Muscle of leg (tissue), 16 donors: Measurements from ENCODE around the gene TMEM202. TPM values are rescaled to one million over a fixed set of nuclear protein-coding genes. Genes with fewer than 3 reads are reported as not detected.
A peak's percentile ranks its signal among the peaks of the same experiment; 100 is the strongest.

Experiments used
- DNase-seq: peaks from one replicate; pipeline ENCODE4 v3.0.0; 2013
- H3K27ac ChIP-seq: one replicate; pipeline ENCODE4 v1.5.1; 2013; ENCODE audit warnings: mild to moderate bottlenecking, low read length, control low read depth
- H3K27me3 ChIP-seq: one replicate; pipeline ENCODE4 v1.6.1; 2013; ENCODE audit warnings: low read length; ENCODE audit not compliant: control insufficient read depth, insufficient read depth
- H3K36me3 ChIP-seq: one replicate; pipeline ENCODE4 v1.6.1; 2013; ENCODE audit warnings: low read length; ENCODE audit not compliant: control insufficient read depth, insufficient read depth
- H3K4me1 ChIP-seq: one replicate; pipeline ENCODE4 v1.6.1; 2013; ENCODE audit warnings: low read length; ENCODE audit not compliant: control insufficient read depth, insufficient read depth
- H3K4me3 ChIP-seq: one replicate; pipeline ENCODE4 v1.5.1; 2013; ENCODE audit warnings: low read length, control low read depth
- H3K9me3 ChIP-seq: replicated peaks from 2 replicates; pipeline ENCODE4 v1.6.1; 2013; ENCODE audit warnings: low read depth, low read length; ENCODE audit not compliant: control insufficient read depth
- WGBS: methylation state at CpG from one replicate; pipeline ENCODE4 v1.1.5; 2013; ENCODE audit warnings: missing lambda C conversion rate; ENCODE audit not compliant: insufficient coverage; 5-methylcytosine and 5-hydroxymethylcytosine counted together
- long read RNA-seq, 11 donors: transcript quantifications; one replicate each; lab custom pipeline, GENCODE V29; 2026
- polyA plus RNA-seq, 8 donors: library from polyadenylated mRNA; unstranded; fragments of 120-200 nt; gene quantifications; one replicate each; pipeline versions ENCODE4 v1.2.1 to v1.2.3, GENCODE V29; 2013; ENCODE audit warnings: inconsistent platforms in 1 of 8, low replicate concordance in 1 of 8; ENCODE audit not compliant: insufficient read length in 8 of 8, insufficient read depth in 1 of 8
- total RNA-seq: library from RNA; stranded (reverse); fragments of 120-200 nt; gene quantifications from one replicate; pipeline ENCODE4 v1.2.4, GENCODE V29; 2013

The TMEM202 gene, protein sequence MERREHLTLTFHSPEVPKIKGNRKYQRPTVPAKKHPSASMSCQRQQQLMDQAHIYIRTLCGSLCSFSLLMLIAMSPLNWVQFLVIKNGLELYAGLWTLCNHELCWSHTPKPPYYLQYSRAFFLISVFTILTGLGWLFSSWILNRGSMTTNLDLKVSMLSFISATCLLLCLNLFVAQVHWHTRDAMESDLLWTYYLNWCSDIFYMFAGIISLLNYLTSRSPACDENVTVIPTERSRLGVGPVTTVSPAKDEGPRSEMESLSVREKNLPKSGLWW
- total RNA-seq: not detected
- under 1 TPM in 1 of 8 donors, not detected in 7; 0.21 TPM for polyA plus RNA-seq
- long read RNA-seq, donor 1: 0 reads
- long read RNA-seq, donor 2: 0 reads
- long read RNA-seq, donor 3: 0 reads
- long read RNA-seq, donor 4: 0 reads
- long read RNA-seq, donor 5: 0 reads
- long read RNA-seq, donor 6: 0 reads
- long read RNA-seq, donor 7: 0 reads
- long read RNA-seq, donor 8: 0 reads
- long read RNA-seq, donor 9: 0 reads
- long read RNA-seq, donor 10: 0 reads
- long read RNA-seq, donor 11: 0 reads

DNA sequence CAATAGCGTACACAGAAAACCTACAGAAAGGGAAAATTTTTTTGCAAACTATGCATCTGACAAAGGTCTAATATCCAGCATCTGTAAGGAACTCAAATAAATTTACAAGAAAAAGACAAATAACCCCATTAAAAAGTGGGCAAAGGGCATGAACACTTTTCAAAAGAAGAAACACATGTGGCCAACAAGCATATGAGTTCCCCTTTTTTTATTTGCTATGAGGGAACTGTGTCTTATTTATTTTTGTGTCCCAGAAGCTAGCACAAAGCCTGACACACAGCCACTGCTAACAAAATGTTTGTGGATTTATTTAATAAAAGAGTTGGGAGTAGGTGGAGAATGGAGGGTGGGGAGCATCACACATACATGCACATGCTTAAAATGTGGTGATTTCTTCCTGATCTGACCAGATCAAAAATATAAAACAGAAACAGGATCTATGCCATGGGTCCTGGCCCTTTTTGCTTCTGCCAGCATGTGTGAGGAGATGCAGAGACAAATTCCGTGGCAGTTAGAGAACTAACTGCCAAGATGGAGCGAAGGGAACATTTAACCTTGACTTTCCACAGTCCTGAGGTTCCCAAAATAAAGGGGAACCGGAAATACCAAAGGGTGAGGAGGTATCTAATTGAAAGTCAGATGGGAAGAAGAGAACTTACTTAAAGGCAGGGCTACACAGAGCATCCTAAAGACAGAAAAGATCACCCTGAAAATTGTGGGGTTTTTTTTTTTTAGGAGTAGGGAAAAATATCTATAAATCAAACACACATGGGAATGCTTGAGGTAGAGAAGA lies at the start of gene TMEM202:
TMEM202 (plus strand) TSS at position 510 of the 793 bp plus-strand sequence; CDS start at position 532, 22 bp downstream.
- H3K9me3 ChIP-seq: no peaks in the 10 kb centered on the region
- no peaks in the 10 kb centered on the region for H3K4me1 ChIP-seq
- H3K27me3 ChIP-seq: peaks cover 2% of the 10 kb centered on the region
- H3K4me3 ChIP-seq: no peak within 1 kb of the TSS
- no CpG with 5 or more reads among the region's 4 CpGs for WGBS
- H3K27ac ChIP-seq: no peak within 1 kb of the TSS
- H3K36me3 ChIP-seq: no peaks in the 10 kb centered on the region
- no peak for DNase-seq

DNA sequence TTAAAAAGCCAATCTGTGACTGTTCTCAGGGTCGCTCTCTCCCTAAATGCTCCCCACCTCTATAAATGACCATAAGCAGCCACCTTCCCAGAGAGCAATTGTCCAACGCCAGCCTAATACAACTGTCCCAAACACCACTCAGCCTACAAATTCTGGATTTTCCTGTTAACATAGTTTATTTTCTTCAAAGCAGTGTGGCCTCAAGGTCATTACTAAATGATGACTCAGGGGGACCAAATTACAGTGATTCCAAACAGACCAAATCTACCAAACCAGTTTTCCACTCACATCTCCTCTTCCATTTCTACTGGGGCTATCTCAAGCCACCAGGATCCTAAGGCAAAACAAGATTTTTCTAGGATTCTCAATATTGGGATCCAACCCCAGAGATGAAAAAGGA lies 44.8 kb upstream of the TMEM202 start:
- WGBS: 100% methylated on average over 1 of the region's 2 CpGs

DNA sequence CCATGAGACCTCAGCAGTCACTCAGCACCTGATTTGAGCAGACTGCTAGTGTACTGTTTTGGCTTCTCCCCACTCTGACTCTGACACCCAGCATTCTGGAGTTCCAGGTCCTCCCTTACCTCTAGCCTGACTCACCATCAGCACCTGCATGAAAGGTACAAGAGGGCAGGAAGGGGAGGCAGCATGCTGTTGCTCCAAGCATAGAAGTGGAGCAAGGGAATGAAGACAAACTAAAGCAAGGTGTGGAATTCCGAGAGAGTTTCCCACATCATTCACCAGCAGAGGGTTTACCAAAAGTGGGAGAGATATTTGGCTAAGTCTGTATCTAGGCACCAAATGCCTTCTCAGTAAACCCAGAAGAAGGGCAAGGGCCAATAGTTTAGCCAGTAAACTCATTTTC lies 43.6 kb upstream of the TMEM202 start:
- no peak for DNase-seq
- Histone ChIP-seq H3K9me3 (no peaks in the 10 kb centered on the region), H3K36me3 (peaks cover 59% of the 10 kb centered on the region), H3K4me3 (no peak overlapping the region), H3K4me1 (no peaks in the 10 kb centered on the region), H3K27ac (no peak overlapping the region), H3K27me3 (no peaks in the 10 kb centered on the region)
- no CpG with 5 or more reads among the region's 1 CpG for WGBS

More for the DNA sequence above, 44.8 kb upstream of the TMEM202 start:
- H3K27me3 ChIP-seq: no peaks in the 10 kb centered on the region
- no peaks in the 10 kb centered on the region for H3K9me3 ChIP-seq
- H3K36me3 ChIP-seq: peaks cover 67% of the 10 kb centered on the region
- H3K27ac ChIP-seq: no peak overlapping the region
- no peaks in the 10 kb centered on the region for H3K4me1 ChIP-seq
- DNase-seq: no peak
- H3K4me3 ChIP-seq: no peak overlapping the region

DNA sequence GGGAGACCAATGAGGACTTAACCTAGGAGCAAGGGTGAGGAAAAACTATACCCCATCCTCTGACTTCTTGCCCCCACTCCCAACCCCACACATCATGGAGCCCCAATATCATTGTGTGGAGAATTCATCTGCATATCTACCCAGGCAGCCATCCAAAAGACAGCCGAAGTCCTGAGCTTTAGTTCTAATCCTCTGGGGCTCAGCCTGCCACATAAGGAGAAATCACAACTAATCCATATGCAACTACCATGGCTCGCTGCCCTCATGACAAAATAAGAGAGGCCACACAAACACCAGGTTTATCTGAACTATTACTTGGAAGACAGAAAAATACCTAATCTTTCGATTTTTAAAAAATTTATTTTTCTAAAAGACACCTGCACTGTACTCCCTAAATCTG lies 40.0 kb upstream of the TMEM202 start:
- Histone ChIP-seq H3K9me3 (no peaks in the 10 kb centered on the region), H3K36me3 (peaks cover 36% of the 10 kb centered on the region), H3K4me3 (no peak overlapping the region), H3K4me1 (no peaks in the 10 kb centered on the region), H3K27me3 (no peaks in the 10 kb centered on the region), H3K27ac (no peak overlapping the region)
- DNase-seq: no peak
- WGBS: 67% methylated on average over 3 of the region's 3 CpGs

DNA sequence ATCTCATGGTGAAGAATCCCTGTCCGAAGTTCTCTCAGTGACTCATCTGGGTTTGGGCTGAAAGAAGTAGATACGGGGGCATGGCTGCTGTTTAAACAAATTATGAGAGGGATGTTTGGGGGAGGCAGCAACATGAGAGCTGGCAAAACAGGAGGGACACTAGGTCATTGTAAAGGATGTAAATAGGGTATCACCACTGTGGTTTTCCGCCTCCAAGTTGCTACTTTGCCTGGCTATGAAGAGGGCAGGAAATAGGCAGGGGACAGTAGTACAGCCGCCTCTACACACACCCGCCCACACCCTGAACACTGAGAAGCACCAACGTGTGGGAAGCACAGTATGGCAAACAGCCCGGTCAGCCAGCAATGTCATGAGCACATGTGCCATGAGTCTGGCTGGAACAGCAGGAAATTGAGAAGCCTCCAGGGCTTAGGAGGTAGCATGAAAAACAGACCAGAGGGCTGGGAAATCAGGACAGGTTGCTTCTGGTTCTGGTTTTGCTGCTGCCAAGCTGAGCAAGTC lies 39.4 kb upstream of the TMEM202 start:
- Histone ChIP-seq H3K4me3 (no peak overlapping the region), H3K36me3 (peaks cover 30% of the 10 kb centered on the region), H3K27ac (no peak overlapping the region), H3K27me3 (no peaks in the 10 kb centered on the region), H3K9me3 (no peaks in the 10 kb centered on the region), H3K4me1 (no peaks in the 10 kb centered on the region)
- peak; percentile 66 for DNase-seq
- no CpG with 5 or more reads among the region's 7 CpGs for WGBS

DNA sequence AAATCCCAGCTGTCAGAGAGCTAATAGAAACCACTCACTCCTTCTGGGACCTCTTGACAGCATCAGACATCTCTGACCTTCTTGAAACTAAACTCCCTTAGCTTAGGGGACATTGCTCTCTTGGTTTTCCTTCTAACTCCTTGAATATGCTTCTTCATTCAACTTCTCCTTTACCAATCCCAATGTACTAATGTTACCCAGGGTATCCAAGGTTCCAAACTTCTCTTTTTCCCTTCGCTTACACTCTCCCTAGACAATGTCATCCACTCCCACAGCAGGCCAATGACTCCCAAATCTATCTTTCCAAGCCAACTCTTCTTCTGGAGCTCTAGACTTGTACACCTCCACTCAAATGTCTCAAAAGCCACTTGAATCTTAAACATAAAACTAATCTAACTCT lies 36.9 kb upstream of the TMEM202 start:
- 85% methylated on average over 1 of the region's 1 CpG for WGBS
- no peaks in the 10 kb centered on the region for H3K9me3 ChIP-seq
- H3K4me3 ChIP-seq: no peak overlapping the region
- no peaks in the 10 kb centered on the region for H3K4me1 ChIP-seq
- peaks cover 11% of the 10 kb centered on the region for H3K36me3 ChIP-seq
- H3K27me3 ChIP-seq: no peaks in the 10 kb centered on the region
- no peak overlapping the region for H3K27ac ChIP-seq
- no peak for DNase-seq

DNA sequence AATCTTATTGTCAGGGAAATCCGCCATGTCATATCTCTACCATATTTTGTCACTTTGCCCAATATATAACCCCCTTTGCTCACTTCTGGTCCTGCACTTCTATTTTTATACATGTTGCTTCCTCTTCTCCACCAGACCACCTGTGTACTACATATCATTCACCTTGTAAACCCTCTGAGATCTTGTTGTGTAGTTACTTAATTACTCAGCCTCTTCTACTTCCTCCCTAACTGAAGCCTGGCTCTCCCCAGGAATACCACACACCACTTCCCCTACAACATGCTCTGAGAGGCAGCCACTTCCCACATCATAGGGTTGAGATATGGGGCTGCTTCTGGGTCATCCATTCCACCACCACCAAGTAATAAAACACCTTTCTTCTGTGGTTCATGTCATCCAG lies 32.3 kb upstream of the TMEM202 start:
- WGBS: no CpG with 5 or more reads among the region's 1 CpG
- peak; percentile 43 for DNase-seq
- no peaks in the 10 kb centered on the region for H3K27me3 ChIP-seq
- no peak overlapping the region for H3K27ac ChIP-seq
- H3K36me3 ChIP-seq: peaks cover 15% of the 10 kb centered on the region
- no peaks in the 10 kb centered on the region for H3K9me3 ChIP-seq
- H3K4me3 ChIP-seq: no peak overlapping the region
- H3K4me1 ChIP-seq: no peaks in the 10 kb centered on the region

DNA sequence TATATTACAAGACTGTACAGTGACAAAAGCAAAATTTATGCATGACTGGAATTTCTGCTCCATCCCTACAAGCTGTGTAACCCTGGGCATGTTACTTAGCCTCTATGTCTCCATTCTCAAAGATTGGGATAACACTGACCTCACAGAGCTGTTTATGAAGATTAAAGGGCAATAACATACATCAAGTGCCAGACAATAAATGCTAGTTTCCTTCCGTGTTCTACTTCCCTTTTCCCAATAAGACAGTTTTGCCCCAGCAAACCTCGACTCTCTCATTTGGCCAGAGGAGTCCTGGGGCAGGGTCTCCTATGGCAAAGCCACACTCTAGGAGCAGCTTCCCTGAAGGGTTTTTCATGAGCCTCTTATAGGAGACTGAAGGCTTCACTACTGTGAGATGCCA lies 29.8 kb upstream of the TMEM202 start:
- no peak overlapping the region for H3K4me3 ChIP-seq
- H3K9me3 ChIP-seq: no peaks in the 10 kb centered on the region
- no peaks in the 10 kb centered on the region for H3K27me3 ChIP-seq
- H3K27ac ChIP-seq: no peak overlapping the region
- H3K4me1 ChIP-seq: no peaks in the 10 kb centered on the region
- peaks cover 15% of the 10 kb centered on the region for H3K36me3 ChIP-seq
- DNase-seq: peak; percentile 19
- WGBS: 83% methylated on average over 1 of the region's 2 CpGs

DNA sequence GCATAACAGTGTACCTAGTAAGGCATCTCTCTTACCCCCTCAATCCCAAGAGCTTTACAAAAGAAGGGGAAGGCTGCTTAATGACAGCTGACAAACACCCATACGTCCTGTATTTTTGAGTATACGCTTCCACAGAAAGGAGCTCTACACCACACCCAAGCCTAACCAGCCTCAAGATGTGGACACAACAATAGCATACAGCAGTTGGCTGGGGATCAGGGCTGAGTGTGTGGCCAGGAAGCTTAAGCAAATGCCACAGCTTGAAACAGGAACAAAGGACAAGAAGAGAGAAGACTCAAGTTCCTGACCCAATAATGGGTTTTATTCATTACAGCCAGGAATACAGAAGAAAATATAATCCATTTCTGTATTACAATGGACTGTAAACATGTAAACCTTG lies 29.2 kb upstream of the TMEM202 start:
- Histone ChIP-seq H3K4me1 (no peaks in the 10 kb centered on the region), H3K27ac (no peak overlapping the region)
- DNase-seq: peak; percentile 32

DNA sequence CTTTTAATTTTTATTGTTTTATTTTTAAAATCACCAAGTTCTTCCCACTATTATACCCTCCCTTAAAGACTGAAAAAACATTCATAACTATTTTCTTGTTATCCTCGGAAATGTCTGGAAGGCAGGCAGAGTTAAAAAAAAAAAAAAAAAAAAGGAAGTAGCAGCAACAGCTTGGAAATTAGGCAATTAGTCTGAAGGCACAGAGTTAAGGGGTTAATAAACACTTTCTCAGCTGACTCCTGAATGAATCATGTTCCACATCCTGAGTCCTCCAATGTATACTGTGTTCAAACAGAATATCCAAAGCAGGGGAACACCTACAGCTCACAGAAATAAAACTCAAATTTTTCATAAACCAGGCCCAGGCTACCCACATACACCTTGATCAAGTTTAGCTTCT lies 28.1 kb upstream of the TMEM202 start:
- peak; percentile 15 for DNase-seq
- Histone ChIP-seq H3K27ac (no peak overlapping the region), H3K4me3 (no peak overlapping the region), H3K9me3 (no peaks in the 10 kb centered on the region), H3K4me1 (peaks cover 4% of the 10 kb centered on the region), H3K27me3 (no peaks in the 10 kb centered on the region), H3K36me3 (peaks cover 15% of the 10 kb centered on the region)
- no CpG with 5 or more reads among the region's 1 CpG for WGBS

More for the DNA sequence above, 29.2 kb upstream of the TMEM202 start:
- Histone ChIP-seq H3K4me3 (no peak overlapping the region), H3K27me3 (no peaks in the 10 kb centered on the region), H3K36me3 (peaks cover 15% of the 10 kb centered on the region), H3K9me3 (no peaks in the 10 kb centered on the region)
- no CpG with 5 or more reads among the region's 2 CpGs for WGBS
